ENCODE results near the gene ALDH3A2.

DNA sequence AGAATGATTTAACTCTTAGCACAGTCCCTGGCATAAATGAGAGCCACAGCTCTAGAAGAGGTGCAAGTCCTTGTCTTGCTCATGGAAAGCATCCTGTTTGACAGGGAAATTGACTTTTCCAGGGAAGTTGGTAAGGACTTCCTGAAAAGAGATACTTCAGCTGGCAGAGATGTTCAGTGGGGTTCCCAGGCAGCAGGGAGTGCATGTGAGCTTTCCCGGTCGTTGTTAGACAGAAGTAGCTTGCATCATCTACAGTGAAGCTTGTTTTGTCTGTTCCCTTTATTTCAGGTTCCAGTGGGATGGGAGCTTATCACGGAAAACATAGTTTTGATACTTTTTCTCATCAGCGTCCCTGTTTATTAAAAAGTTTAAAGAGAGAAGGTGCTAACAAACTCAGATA is 22.9 kb downstream of the ALDH3A2 start:
- TF ChIP-seq, protein P1, sequence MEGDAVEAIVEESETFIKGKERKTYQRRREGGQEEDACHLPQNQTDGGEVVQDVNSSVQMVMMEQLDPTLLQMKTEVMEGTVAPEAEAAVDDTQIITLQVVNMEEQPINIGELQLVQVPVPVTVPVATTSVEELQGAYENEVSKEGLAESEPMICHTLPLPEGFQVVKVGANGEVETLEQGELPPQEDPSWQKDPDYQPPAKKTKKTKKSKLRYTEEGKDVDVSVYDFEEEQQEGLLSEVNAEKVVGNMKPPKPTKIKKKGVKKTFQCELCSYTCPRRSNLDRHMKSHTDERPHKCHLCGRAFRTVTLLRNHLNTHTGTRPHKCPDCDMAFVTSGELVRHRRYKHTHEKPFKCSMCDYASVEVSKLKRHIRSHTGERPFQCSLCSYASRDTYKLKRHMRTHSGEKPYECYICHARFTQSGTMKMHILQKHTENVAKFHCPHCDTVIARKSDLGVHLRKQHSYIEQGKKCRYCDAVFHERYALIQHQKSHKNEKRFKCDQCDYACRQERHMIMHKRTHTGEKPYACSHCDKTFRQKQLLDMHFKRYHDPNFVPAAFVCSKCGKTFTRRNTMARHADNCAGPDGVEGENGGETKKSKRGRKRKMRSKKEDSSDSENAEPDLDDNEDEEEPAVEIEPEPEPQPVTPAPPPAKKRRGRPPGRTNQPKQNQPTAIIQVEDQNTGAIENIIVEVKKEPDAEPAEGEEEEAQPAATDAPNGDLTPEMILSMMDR (conservative IDR thresholded peaks at IDR 0.05 in 1 of 2, IDR thresholded peaks at IDR 0.05 in 1 of 2; ENCODE audit: extremely low read depth in 1 of 2, insufficient read depth in 1 of 2, low read depth in 1 of 2, low read length in 2 of 2) = no peak
- no peak for TF ChIP-seq EZH2 (IDR thresholded peaks at IDR 0.05; ENCODE audit: borderline replicate concordance, low read length)
